GM23338 (cell line): Measurements from ENCODE around the gene IPO13.

Experiments used
- CREB1 ChIP-seq: fragments of 250-450 bp; sonication (Bioruptor Pico); IDR thresholded peaks from 2 replicates; pipeline ENCODE4 v1.5.0; 2020; ENCODE audit warnings: low read depth, mild to moderate bottlenecking, moderate library complexity
- EZH2 ChIP-seq: fragments of 200-600 bp; sonication (generic); IDR thresholded peaks from one replicate; pipeline ENCODE4 v1.8.0; 2017; ENCODE audit warnings: antibody characterized with exemption, mild to moderate bottlenecking, low read depth; ENCODE audit not compliant: unreplicated experiment
- EZH2phosphoT487 ChIP-seq: fragments of 200-600 bp; sonication (generic); IDR thresholded peaks from one replicate; pipeline ENCODE4 v1.8.1; 2018; ENCODE audit warnings: antibody characterized with exemption; ENCODE audit not compliant: unreplicated experiment
- JUNB ChIP-seq: IDR thresholded peaks from one replicate; pipeline ENCODE4 v1.6.1; 2016; ENCODE audit warnings: antibody characterized with exemption; ENCODE audit not compliant: unreplicated experiment
- NANOG ChIP-seq: IDR thresholded peaks from 2 replicates; pipeline ENCODE4 v1.6.1; 2016; ENCODE audit warnings: antibody characterized with exemption, borderline replicate concordance
- POLR2AphosphoS5 ChIP-seq: IDR thresholded peaks from 2 replicates; pipeline ENCODE4 v1.6.1; 2016; ENCODE audit warnings: antibody characterized with exemption, low read depth
- REST ChIP-seq: IDR thresholded peaks from one replicate; pipeline ENCODE4 v1.6.1; 2018; ENCODE audit warnings: antibody characterized with exemption; ENCODE audit not compliant: unreplicated experiment
- TF ChIP-seq, protein P1 (sequence below), 2 experiments: fragments of 200-600 bp in 1 of 2; sonication (generic) in 1 of 2; conservative IDR thresholded peaks; 2 replicates each; pipeline versions ENCODE4 v1.5.1 to v1.6.1; 2016 to 2017; ENCODE audit warnings: antibody characterized with exemption in 2 of 2, low read depth in 2 of 2, mild to moderate bottlenecking in 2 of 2, moderate library complexity in 1 of 2

DNA sequence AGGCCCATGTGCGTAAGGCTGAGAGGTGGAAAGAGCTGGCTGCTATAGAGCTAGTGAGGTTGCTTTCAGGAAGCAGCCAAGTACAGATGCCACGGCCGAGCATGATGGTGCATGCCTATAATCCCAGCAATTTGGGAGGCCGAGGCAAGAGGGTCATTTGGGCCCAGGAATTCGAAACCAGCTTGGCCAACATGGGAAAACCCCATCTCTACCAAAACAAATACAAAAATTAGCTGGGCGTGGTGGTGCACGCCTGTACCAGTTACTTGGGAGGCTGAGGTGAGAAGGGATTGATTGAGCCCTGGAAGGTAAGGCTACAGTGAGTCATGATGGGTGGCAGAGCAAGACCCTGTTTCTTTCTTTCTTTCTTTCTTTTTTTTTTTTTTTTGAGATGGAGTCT lies 47.3 kb downstream of the IPO13 start:
- TF ChIP-seq EZH2 (no peak), POLR2AphosphoS5 (no peak), REST (no peak), EZH2phosphoT487 (no peak), CREB1 (CRISPR knock-in tag) (no peak), NANOG (no peak), JUNB (no peak)
- TF ChIP-seq, protein P1, sequence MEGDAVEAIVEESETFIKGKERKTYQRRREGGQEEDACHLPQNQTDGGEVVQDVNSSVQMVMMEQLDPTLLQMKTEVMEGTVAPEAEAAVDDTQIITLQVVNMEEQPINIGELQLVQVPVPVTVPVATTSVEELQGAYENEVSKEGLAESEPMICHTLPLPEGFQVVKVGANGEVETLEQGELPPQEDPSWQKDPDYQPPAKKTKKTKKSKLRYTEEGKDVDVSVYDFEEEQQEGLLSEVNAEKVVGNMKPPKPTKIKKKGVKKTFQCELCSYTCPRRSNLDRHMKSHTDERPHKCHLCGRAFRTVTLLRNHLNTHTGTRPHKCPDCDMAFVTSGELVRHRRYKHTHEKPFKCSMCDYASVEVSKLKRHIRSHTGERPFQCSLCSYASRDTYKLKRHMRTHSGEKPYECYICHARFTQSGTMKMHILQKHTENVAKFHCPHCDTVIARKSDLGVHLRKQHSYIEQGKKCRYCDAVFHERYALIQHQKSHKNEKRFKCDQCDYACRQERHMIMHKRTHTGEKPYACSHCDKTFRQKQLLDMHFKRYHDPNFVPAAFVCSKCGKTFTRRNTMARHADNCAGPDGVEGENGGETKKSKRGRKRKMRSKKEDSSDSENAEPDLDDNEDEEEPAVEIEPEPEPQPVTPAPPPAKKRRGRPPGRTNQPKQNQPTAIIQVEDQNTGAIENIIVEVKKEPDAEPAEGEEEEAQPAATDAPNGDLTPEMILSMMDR (conservative IDR thresholded peaks at IDR 0.05; ENCODE audit: low read depth in 2 of 2) = no peak
